Measurements from ENCODE around the gene JMJD1C.

The JMJD1C gene

GRCh38 chr10:63434866-63435854, 30.6 kb downstream of the JMJD1C start:
- no peak for FAIRE-seq

- no peak for FAIRE-seq
These were observed 33.6 kb downstream of the JMJD1C start for GRCh38 chr10:63431962-63432797.

GRCh38 chr10:63430999-63431356, 34.8 kb downstream of the JMJD1C start:
- FAIRE-seq, result no peak

GRCh38 chr10:63430091-63430998, 35.4 kb downstream of the JMJD1C start:
- no peak for FAIRE-seq

GRCh38 chr10:63429281-63429680, 36.5 kb downstream of the JMJD1C start:
- no peak for FAIRE-seq

GRCh38 chr10:63427013-63427412, 38.8 kb downstream of the JMJD1C start:
- FAIRE-seq, result no peak

- FAIRE-seq, result no peak
These were observed 40.3 kb downstream of the JMJD1C start for GRCh38 chr10:63425512-63425911.

GRCh38 chr10:63424576-63424975, 41.2 kb downstream of the JMJD1C start:
- no peak for FAIRE-seq

- no peak for FAIRE-seq
These were observed 42.3 kb downstream of the JMJD1C start for GRCh38 chr10:63423494-63423893.

- no peak for FAIRE-seq
These were observed 44.2 kb downstream of the JMJD1C start for GRCh38 chr10:63421591-63421990.

- no peak for FAIRE-seq
These were observed 49.4 kb downstream of the JMJD1C start for GRCh38 chr10:63416376-63416775.

GRCh38 chr10:63415640-63416244, 50.0 kb downstream of the JMJD1C start:
- no peak for FAIRE-seq

GRCh38 chr10:63414481-63415260, 51.1 kb downstream of the JMJD1C start:
- FAIRE-seq, result no peak

GRCh38 chr10:63413429-63413828, 52.3 kb downstream of the JMJD1C start:
- FAIRE-seq, result no peak

GRCh38 chr10:63412304-63412703, 53.5 kb downstream of the JMJD1C start:
- FAIRE-seq, result no peak

GRCh38 chr10:63410633-63411032, 55.1 kb downstream of the JMJD1C start:
- no peak for FAIRE-seq

- FAIRE-seq, result no peak
These were observed 56.2 kb downstream of the JMJD1C start for GRCh38 chr10:63409465-63410027.

GRCh38 chr10:63407136-63407662, 58.6 kb downstream of the JMJD1C start:
- FAIRE-seq, result no peak

GRCh38 chr10:63396133-63396761, 69.5 kb downstream of the JMJD1C start:
- FAIRE-seq, result no peak

GRCh38 chr10:63393050-63393449, 72.7 kb downstream of the JMJD1C start:
- FAIRE-seq, result no peak

All from colon (tissue), 2 donors.